ENCODE data around the gene NDUFC2.
"Not testable (repeated sequence)": the region's sequence is repeated elsewhere in the genome, so short reads cannot be mapped to it uniquely, and the experiment has no call there.

Gene NDUFC2

DNA sequence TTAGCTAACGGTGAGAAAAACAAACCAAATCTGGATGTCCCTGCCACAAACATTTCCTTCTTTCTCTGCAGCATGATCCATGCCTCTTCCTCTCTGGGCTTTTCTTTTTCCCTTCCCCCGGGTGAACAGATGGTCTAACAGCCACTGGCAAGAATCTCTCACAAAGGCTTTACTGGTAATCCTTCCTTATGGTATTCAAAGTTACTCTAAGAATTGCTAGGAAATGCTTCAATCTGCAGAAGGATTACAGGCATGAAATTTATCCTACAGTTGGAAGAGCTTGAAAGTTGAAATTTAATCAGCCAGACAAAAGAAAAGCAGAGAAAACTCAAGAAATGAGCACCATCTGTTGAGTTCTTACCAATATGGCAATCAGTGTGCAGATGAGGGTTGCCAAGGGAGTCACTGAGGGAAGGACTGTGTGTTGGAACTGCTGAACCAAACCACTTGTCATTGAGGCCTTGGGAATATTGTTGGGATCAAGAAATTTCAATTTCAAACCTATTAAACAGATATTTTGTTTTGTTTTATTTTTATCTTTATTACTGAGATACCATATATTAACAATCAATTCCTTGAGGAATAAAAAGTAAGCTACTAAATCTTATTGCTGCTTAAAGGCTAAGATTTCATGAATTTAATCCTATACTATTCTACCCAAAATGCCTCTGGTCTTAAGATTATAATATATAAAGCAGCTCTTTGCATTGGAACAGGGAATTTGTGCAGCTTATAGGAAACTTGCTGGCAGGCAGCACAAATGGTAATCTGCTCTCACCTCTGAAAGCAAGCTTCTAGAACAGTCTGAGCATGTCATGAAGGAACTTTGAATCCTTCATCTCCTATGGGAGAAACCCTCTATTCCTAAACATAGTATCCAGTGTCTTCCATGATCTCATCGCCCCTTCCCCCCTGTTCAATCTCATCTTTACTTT is 29.7 kb upstream of the NDUFC2 start:
- TF ChIP-seq, protein P1, sequence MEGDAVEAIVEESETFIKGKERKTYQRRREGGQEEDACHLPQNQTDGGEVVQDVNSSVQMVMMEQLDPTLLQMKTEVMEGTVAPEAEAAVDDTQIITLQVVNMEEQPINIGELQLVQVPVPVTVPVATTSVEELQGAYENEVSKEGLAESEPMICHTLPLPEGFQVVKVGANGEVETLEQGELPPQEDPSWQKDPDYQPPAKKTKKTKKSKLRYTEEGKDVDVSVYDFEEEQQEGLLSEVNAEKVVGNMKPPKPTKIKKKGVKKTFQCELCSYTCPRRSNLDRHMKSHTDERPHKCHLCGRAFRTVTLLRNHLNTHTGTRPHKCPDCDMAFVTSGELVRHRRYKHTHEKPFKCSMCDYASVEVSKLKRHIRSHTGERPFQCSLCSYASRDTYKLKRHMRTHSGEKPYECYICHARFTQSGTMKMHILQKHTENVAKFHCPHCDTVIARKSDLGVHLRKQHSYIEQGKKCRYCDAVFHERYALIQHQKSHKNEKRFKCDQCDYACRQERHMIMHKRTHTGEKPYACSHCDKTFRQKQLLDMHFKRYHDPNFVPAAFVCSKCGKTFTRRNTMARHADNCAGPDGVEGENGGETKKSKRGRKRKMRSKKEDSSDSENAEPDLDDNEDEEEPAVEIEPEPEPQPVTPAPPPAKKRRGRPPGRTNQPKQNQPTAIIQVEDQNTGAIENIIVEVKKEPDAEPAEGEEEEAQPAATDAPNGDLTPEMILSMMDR (IDR thresholded peaks at IDR 0.05; ENCODE audit: insufficient read depth, low read depth, low read length, missing control alignments): no peak
- no peak for DNase-seq (ENCODE audit: low read depth)
- no peak overlapping the region for H3K4me3 ChIP-seq (ENCODE audit: low read length)

DNA sequence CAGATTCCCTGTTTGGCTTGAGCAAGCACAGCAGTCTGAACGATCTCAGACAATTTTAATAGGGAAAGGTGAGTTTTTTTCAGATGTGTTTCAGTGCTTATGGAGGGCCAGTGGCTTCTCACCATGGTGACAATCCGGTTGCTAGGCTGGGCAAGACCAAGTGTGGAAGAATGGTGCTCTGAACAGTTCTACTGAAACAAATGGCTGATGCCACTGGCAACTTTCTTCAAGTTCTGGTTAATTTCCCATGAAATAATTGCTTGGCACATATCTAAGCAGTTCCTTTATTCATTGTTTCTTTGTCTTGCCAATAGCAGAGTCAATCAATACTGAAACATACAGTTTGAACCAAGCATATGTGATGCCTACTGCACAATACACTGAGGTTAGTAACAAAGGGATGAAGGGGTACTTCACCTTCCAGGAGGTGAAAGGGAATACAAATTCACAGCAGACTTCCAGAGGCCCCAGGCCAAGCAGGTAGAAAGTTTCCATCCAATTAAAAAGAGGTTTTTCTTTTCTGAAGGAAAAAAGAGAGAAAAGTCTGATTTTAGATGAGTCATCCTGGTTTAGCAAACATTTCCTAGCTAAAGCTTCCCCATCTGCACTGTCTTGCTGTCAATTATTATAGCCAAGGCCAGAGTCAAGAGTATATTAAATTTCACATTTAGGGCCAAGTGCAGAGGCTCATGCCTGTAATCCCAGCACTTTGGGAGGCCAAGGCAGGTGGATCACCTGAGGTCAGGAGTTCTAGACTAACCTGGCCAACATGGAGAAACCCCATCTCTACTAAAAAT is 21.2 kb upstream of the NDUFC2 start:
- DNase-seq (ENCODE audit: low read depth): no peak
- TF ChIP-seq, protein P1 (IDR thresholded peaks at IDR 0.05; ENCODE audit: insufficient read depth, low read depth, low read length, missing control alignments): no peak
- H3K4me3 ChIP-seq (ENCODE audit: low read length): no peak overlapping the region

DNA sequence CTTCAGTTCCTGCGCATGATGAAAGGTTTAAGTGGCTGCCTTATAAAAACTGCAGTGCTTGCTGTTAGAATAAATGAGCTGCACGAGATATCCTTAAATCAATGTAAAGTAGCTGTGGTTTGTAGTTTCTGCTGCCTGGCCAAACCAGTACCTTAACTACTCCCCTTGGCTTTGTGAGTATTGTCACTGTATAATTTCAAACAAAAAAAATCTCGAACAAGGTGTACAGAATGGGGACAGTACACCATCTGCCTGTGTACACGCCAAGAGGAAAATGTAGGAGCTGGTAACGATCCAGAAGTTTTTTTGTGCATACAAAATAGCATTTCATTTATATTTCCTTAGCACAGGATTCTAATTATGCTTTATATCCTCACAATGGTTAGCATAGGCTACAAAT is 20.6 kb upstream of the NDUFC2 start:
- DNase-seq (ENCODE audit: low read depth): no peak
- no peak overlapping the region for H3K4me3 ChIP-seq (ENCODE audit: low read length)
- TF ChIP-seq, protein P1 (IDR thresholded peaks at IDR 0.05; ENCODE audit: insufficient read depth, low read depth, low read length, missing control alignments): no peak

DNA sequence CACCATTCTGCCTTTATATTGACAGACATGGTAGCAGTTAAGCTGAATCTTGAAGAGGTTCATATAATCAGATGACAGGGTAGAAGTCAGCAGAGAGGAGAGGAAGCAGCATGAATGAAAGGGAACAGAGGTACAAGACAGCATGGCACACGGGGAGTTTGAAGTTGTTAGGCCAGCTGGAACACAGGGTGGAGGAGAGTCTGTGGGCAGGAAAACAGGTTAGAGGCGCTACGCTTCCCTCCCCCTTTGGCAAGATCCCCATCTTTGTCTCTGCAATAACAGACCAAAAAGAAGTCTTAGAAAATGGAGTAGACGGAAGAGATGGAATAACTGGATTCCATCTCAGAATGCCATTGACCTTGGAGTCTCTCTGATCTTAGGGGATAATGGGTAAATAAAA is 20.0 kb upstream of the NDUFC2 start:
- TF ChIP-seq, protein P1 (IDR thresholded peaks at IDR 0.05; ENCODE audit: insufficient read depth, low read depth, low read length, missing control alignments): no peak
- no peak overlapping the region for H3K4me3 ChIP-seq (ENCODE audit: low read length)

DNA sequence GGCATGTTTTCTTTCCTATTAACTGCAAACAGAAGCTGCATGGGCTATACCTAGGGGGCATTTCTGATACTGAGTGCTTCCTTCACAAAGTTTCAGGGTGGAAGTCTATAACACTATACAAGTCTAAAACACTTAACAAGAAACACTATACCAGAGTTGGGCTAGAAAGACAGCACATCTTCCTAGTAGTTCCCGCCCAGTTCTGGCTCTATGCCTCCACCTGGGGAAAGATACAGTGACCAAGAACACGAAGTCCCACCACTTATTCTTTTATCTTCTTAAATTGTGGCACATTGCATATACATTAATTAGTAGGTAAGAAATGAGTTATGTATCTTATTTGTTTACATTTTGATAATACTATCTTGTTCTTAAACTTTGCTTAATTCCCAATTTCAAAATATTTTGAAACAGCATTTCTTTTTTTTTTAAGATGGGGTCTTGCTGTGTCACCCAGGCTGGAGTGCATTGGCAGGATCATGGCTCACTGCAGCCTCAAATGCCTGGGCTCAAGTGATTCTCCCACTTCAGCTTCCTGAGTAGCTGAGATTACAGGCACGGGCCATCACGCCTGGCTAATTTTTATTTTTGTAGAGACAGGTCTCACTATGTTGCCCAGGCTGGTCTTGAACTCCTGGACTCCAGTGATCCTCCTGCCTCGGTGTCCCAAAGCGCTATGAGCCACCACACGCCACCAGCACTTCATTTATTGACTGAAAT is 18.2 kb upstream of the NDUFC2 start:
- no peak for DNase-seq (ENCODE audit: low read depth)
- TF ChIP-seq, protein P1 (IDR thresholded peaks at IDR 0.05; ENCODE audit: insufficient read depth, low read depth, low read length, missing control alignments): no peak
- no peak overlapping the region for H3K4me3 ChIP-seq (ENCODE audit: low read length)

More for the DNA sequence above, 20.0 kb upstream of the NDUFC2 start:
- no peak for DNase-seq (ENCODE audit: low read depth)

DNA sequence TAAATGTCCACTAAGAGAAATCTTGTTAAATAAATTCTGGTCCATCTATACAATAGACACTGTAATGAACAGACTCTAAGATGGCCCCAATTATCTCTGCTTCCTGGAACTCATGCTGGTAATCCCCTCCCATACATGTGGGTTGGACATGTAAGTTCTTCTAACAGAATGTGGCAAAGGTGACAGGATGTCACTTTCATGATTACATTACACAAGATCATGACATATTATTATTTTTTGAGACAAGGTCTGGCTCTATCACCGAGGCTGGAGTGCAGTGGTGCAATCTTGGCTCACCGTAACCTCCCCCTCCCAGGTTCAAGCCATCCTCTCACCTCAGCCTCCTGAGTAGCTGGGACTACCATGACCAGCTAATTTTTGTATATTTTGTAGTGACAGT is 14.6 kb upstream of the NDUFC2 start:
- no peak for DNase-seq (ENCODE audit: low read depth)
- H3K4me3 ChIP-seq (ENCODE audit: low read length): no peak overlapping the region
- TF ChIP-seq, protein P1 (IDR thresholded peaks at IDR 0.05; ENCODE audit: insufficient read depth, low read depth, low read length, missing control alignments): no peak

DNA sequence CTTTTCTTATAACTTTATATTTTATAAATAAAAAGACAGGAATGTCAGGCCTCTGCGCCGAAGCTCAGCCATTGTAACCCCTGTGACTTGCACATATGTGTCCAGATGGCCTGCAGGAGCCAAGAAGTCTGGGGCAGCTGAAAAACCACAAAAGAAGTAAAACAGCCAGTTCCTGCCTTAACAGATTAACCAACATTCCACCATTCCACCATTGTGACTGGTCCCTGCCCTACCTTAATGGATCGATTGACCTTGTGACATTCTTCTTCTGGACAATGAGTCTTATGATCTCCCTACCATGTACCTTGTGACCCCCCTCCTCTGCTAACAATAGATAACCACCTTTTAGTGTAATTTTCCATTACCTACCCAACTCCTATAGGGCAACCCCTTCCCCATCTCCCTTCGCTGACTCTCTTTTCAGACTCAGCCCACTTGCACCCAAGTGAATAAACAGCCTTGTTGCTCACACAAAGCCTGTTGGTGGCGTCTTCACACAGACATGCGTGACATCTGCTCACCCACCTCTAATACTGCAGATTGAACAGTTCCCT is 6.9 kb upstream of the NDUFC2 start:
- not testable (repeated sequence) for H3K4me3 ChIP-seq (ENCODE audit: low read length); DNase-seq (ENCODE audit: low read depth)
